Tibial nerve (tissue), 4 donors: ENCODE measurements around the gene IGFBP2.

ENCODE experiments used
- EP300 ChIP-seq, 2 donors: sonication (generic); formaldehyde crosslinking; IDR thresholded peaks; one replicate each; pipeline ENCODE4 v1.6.1; 2017; ENCODE audit warnings: antibody characterized with exemption in 2 of 2, mild to moderate bottlenecking in 1 of 2
- POLR2A ChIP-seq, 2 donors: fragments of 450-650 bp; IDR thresholded peaks; one replicate each; pipeline ENCODE4 v1.6.1; 2017; ENCODE audit warnings: antibody characterized with exemption in 2 of 2, mild to moderate bottlenecking in 2 of 2, moderate library complexity in 2 of 2
- TF ChIP-seq, protein P1 (sequence below), 5 experiments: fragments of 200-600 bp in 3 of 5; fragments of 450-650 bp in 2 of 5; sonication (generic) in 3 of 5; IDR thresholded peaks; one replicate each; pipeline ENCODE4 v1.5.1; 2016 to 2019; ENCODE audit warnings: antibody characterized with exemption in 5 of 5, mild to moderate bottlenecking in 3 of 5, moderate library complexity in 2 of 5

DNA sequence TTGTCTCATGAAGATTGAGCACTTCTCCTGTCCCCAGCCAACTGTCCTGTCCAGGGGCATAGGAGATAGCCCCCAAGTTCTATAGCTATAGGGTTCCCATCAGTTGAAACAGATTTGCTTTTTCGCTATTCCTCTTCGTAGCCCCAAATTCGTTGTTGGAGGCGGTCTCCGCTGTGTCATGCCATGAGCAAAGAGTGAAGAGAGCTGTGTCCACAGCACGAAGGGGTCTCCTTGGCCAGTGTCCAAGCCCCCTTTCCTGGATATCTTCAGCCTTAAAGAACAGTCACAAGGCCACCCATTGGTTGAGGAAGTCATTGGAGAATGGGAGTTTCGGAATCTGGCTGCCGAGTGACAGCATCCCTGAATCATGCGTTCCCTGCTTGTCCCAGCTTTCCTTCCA lies 41.2 kb downstream of the IGFBP2 start:
- TF ChIP-seq POLR2A (IDR thresholded peaks at IDR 0.05) (no peak), EP300 (IDR thresholded peaks at IDR 0.05) (no peak)
- TF ChIP-seq, protein P1, sequence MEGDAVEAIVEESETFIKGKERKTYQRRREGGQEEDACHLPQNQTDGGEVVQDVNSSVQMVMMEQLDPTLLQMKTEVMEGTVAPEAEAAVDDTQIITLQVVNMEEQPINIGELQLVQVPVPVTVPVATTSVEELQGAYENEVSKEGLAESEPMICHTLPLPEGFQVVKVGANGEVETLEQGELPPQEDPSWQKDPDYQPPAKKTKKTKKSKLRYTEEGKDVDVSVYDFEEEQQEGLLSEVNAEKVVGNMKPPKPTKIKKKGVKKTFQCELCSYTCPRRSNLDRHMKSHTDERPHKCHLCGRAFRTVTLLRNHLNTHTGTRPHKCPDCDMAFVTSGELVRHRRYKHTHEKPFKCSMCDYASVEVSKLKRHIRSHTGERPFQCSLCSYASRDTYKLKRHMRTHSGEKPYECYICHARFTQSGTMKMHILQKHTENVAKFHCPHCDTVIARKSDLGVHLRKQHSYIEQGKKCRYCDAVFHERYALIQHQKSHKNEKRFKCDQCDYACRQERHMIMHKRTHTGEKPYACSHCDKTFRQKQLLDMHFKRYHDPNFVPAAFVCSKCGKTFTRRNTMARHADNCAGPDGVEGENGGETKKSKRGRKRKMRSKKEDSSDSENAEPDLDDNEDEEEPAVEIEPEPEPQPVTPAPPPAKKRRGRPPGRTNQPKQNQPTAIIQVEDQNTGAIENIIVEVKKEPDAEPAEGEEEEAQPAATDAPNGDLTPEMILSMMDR (IDR thresholded peaks at IDR 0.05) = no peak
